Osteoblast (primary cell): ENCODE data around the gene WNK1. TPM values are rescaled to one million over a fixed set of nuclear protein-coding genes. Genes with fewer than 3 reads are reported as not detected.

Experiments
- DNase-seq: peaks from one replicate; pipeline ENCODE4 v3.0.0; 2011; ENCODE audit warnings: low spot score, mixed read lengths; ENCODE audit not compliant: insufficient read length; ENCODE audit errors: missing footprints
- H2AFZ ChIP-seq: 2 replicates; pipeline ENCODE4 v1.6.0; 2011; ENCODE audit warnings: mild to moderate bottlenecking, low read length
- H3K27ac ChIP-seq: 2 replicates; pipeline ENCODE4 v1.5.1; 2011; ENCODE audit warnings: mild to moderate bottlenecking, low read depth, low read length, moderate library complexity
- H3K27me3 ChIP-seq: 2 replicates; pipeline ENCODE4 v1.6.0; 2012; ENCODE audit warnings: mild to moderate bottlenecking, control low read depth, inconsistent platforms, low read length, moderate library complexity; ENCODE audit not compliant: insufficient read depth
- H3K36me3 ChIP-seq: 2 replicates; pipeline ENCODE4 v1.5.1; 2011; ENCODE audit warnings: mild to moderate bottlenecking, low read length, control low read depth, moderate library complexity; ENCODE audit not compliant: insufficient read depth
- H3K4me1 ChIP-seq: 2 replicates; pipeline ENCODE4 v1.5.1; 2011; ENCODE audit warnings: mild to moderate bottlenecking, low read length, control low read depth, moderate library complexity; ENCODE audit not compliant: insufficient read depth
- H3K4me2 ChIP-seq: 2 replicates; pipeline ENCODE4 v1.6.0; 2011; ENCODE audit warnings: mild to moderate bottlenecking, low read length; ENCODE audit not compliant: insufficient read depth
- H3K4me3 ChIP-seq: fragments of 200-600 bp; sonication (generic); 3 replicates; pipeline ENCODE4 v1.5.1; 2012; ENCODE audit warnings: mild to moderate bottlenecking, low read length, inconsistent platforms; ENCODE audit not compliant: insufficient read depth
- H3K79me2 ChIP-seq: 2 replicates; pipeline ENCODE4 v1.6.0; 2012; ENCODE audit warnings: mild to moderate bottlenecking, low read length, control low read depth, inconsistent platforms; ENCODE audit not compliant: insufficient read depth
- H3K9me3 ChIP-seq: 2 replicates; pipeline ENCODE4 v1.5.1; 2011; ENCODE audit warnings: low read depth, low read length, control low read depth
- H4K20me1 ChIP-seq: 2 replicates; pipeline ENCODE4 v1.6.0; 2012; ENCODE audit warnings: mild to moderate bottlenecking, low read length, control low read depth; ENCODE audit not compliant: insufficient read depth
- total RNA-seq: library from RNA; depleted of rRNA; stranded (reverse); fragments of >200 nt; gene quantifications from 2 replicates; pipeline ENCODE4 v1.2.3, GENCODE V29; 2012
- TF ChIP-seq, protein P1 (sequence below): IDR thresholded peaks from 2 replicates; pipeline ENCODE4 v1.5.1; 2011; ENCODE audit warnings: mild to moderate bottlenecking, low read depth, low read length, moderate library complexity; ENCODE audit errors: extremely low read depth

WNK1 gene
- total RNA-seq, 1 donor, result 110 TPM

DNA sequence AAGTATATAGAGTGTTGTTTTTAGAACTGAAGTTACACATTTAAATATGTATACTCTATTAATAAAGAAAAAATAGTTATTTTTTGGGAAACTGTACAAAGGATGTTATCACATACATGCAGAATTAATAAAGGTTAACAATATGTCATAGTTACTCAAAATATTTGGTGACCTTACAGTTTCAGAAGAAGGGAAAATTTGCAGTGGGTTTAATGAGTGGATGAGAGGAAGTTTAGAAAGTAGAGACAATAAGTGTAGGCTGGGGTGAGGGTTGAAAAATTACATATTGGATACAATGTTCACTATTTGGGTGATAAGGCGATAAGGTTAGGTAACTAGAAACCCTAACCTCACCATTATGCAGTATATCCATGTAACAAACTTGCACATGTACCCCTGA lies 13.5 kb downstream of the WNK1 start:
- TF ChIP-seq, protein P1, sequence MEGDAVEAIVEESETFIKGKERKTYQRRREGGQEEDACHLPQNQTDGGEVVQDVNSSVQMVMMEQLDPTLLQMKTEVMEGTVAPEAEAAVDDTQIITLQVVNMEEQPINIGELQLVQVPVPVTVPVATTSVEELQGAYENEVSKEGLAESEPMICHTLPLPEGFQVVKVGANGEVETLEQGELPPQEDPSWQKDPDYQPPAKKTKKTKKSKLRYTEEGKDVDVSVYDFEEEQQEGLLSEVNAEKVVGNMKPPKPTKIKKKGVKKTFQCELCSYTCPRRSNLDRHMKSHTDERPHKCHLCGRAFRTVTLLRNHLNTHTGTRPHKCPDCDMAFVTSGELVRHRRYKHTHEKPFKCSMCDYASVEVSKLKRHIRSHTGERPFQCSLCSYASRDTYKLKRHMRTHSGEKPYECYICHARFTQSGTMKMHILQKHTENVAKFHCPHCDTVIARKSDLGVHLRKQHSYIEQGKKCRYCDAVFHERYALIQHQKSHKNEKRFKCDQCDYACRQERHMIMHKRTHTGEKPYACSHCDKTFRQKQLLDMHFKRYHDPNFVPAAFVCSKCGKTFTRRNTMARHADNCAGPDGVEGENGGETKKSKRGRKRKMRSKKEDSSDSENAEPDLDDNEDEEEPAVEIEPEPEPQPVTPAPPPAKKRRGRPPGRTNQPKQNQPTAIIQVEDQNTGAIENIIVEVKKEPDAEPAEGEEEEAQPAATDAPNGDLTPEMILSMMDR, result no peak
- no peak for DNase-seq
- H4K20me1 ChIP-seq, result peaks cover 53% of the 10 kb centered on the region
- no peak overlapping the region for H3K4me2 ChIP-seq
- H3K79me2 ChIP-seq, result peaks cover 99% of the 10 kb centered on the region
- no peak overlapping the region for H2AFZ ChIP-seq
- no peak overlapping the region for H3K27ac ChIP-seq
- H3K9me3 ChIP-seq, result no peaks in the 10 kb centered on the region
- H3K4me3 ChIP-seq, result no peak overlapping the region
- H3K36me3 ChIP-seq, result peaks cover 3% of the 10 kb centered on the region
- peaks cover 5% of the 10 kb centered on the region for H3K4me1 ChIP-seq
- H3K27me3 ChIP-seq, result no peaks in the 10 kb centered on the region

- Histone ChIP-seq H3K27me3 (no peaks in the 10 kb centered on the region), H3K79me2 (peaks cover 100% of the 10 kb centered on the region), H3K9me3 (no peaks in the 10 kb centered on the region), H4K20me1 (peaks cover 50% of the 10 kb centered on the region), H3K36me3 (no peaks in the 10 kb centered on the region), H3K4me1 (peaks cover 4% of the 10 kb centered on the region), H2AFZ (no peak overlapping the region), H3K27ac (no peak overlapping the region), H3K4me3 (no peak overlapping the region), H3K4me2 (no peak overlapping the region)
- DNase-seq, result no peak
- TF ChIP-seq, protein P1, result no peak
These were observed 16.1 kb downstream of the WNK1 start for GRCh38 chr12:768434-768833.

GRCh38 chr12:770479-770878 lies 18.1 kb downstream of the WNK1 start:
- H3K4me2 ChIP-seq, result no peak overlapping the region
- H3K9me3 ChIP-seq, result no peaks in the 10 kb centered on the region
- H3K79me2 ChIP-seq, result peaks cover 100% of the 10 kb centered on the region
- no peak overlapping the region for H3K4me3 ChIP-seq
- no peak overlapping the region for H3K27ac ChIP-seq
- no peak for DNase-seq
- no peaks in the 10 kb centered on the region for H3K27me3 ChIP-seq
- H3K4me1 ChIP-seq, result peaks cover 14% of the 10 kb centered on the region
- TF ChIP-seq, protein P1, result no peak
- peaks cover 42% of the 10 kb centered on the region for H4K20me1 ChIP-seq
- no peak overlapping the region for H2AFZ ChIP-seq
- H3K36me3 ChIP-seq, result no peaks in the 10 kb centered on the region

DNA sequence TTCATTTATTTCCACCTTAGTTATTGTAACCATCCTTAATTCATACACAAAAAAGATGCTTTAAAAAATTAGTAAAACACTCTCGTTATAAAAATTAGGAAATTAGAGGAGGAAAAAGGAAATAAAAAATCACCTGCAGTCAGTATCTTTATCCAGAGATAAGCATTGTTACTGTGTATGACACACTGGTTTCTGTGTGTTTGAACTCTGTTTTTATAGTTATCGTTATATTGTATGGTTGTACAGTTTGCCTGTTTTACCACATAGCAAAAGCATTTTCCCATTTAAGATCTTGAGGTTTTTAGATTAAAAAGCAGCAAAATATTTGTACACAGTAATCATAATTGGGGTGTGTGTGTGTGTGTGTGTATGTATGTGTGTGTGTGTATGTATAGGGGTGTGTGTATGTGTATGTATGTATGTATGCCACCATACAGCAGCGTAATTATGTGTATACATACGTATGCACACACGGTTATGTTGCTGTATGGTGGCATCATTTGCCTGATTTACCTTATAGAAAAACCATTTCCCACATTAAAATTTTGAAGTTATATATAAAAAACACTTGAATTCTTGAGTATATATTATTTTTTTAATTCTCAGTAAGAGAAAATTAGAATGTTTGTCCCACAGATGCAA lies 19.8 kb downstream of the WNK1 start:
- H3K27me3 ChIP-seq, result no peaks in the 10 kb centered on the region
- peaks cover 40% of the 10 kb centered on the region for H4K20me1 ChIP-seq
- no peak overlapping the region for H2AFZ ChIP-seq
- no peak overlapping the region for H3K4me2 ChIP-seq
- no peak for DNase-seq
- peaks cover 100% of the 10 kb centered on the region for H3K79me2 ChIP-seq
- no peaks in the 10 kb centered on the region for H3K36me3 ChIP-seq
- H3K27ac ChIP-seq, result no peak overlapping the region
- H3K4me3 ChIP-seq, result no peak overlapping the region
- H3K4me1 ChIP-seq, result peaks cover 19% of the 10 kb centered on the region
- TF ChIP-seq, protein P1, result no peak
- no peaks in the 10 kb centered on the region for H3K9me3 ChIP-seq
